ENCODE results near the gene CDK19. TPM values are rescaled to one million over a fixed set of nuclear protein-coding genes. Genes with fewer than 3 reads are reported as not detected.

The CDK19 gene
- polyA plus RNA-seq, 6 donors from 2014 or later: 0.51 to 5.4 (median 3.9) TPM

DNA sequence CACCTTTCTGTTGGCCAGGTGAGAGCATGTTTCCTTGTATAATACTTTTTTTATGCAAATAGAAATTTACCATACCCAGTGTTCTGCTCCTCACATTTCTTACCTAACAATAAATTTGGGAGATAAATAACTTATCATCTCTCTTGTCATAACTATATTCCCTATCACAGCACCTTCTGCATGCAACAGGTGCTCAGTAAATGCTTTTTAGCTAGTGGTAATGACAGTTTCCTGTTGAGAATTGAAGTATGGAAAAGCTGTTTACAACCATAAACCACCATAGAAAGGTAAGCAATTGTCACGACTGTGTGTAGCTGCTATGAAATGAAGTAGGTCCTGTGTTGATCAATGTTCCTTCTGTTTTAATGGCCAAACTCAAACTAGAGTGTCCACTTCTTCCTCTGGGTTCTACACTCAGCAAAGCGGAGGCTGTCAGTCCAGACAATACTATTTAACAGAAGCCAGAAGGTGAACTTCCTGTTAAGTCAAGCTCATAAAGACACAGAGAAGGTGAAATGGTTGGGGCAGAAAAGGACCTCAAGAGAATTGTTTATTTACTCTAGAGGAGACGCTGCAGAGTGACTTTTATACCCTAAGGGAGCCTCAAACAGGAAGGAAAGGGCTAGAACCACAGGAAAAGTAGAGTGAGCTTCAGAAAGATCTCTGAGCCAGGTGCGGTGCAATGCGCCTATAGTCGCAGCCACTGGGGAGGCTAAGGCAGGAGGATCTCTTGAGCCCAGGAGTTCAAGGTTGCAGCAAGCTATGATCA lies 254.8 kb downstream of the CDK19 start:
- no peaks in the 10 kb centered on the region for H3K27me3 Mint-ChIP-seq
- peak overlapping the region in 4 of 6 donors; percentile 8 to 92 (median 36) for H3K27ac Mint-ChIP-seq
- H3K4me1 Mint-ChIP-seq: peaks cover 18 to 29% (median 22%) of the 10 kb centered on the region in 3 donors
- DNase-seq: no peak
- no peaks in the 10 kb centered on the region for H3K36me3 Mint-ChIP-seq
- peak; percentile 23 to 43 for ATAC-seq (ENCODE audit: low read depth in 2 of 2)
- peaks cover 0 to 14% (median 10%) of the 10 kb centered on the region in 7 donors for H3K9me3 Mint-ChIP-seq
- H3K4me3 Mint-ChIP-seq: peak overlapping the region in 5 of 8 donors; percentile 1 to 52 (median 28)

Other genes starting within 250 kb of the CDK19 start
- gene AMD1, start 59.3 kb upstream of the CDK19 start, polyA plus RNA-seq (ENCODE audit: low read depth in 6 of 6): 10 to 100 TPM; 51.3 to 87.5 (median 66.3) TPM
- gene GTF3C6, start 143.2 kb upstream of the CDK19 start, polyA plus RNA-seq (ENCODE audit: low read depth in 6 of 6): 100 to 1,000 TPM in 4 of 6 donors, 10 to 100 TPM in 2; 90.8 to 109 (median 101) TPM
- gene RPF2, start 166.6 kb upstream of the CDK19 start, polyA plus RNA-seq (ENCODE audit: low read depth in 6 of 6): 10 to 100 TPM; 18.3 to 27.2 (median 24.9) TPM

Data from naive B cell (primary cell).